ENCODE results near the gene SLC43A2.
"Not testable (repeated sequence)": the region's sequence is repeated elsewhere in the genome, so short reads cannot be mapped to it uniquely, and the experiment has no call there.

DNA sequence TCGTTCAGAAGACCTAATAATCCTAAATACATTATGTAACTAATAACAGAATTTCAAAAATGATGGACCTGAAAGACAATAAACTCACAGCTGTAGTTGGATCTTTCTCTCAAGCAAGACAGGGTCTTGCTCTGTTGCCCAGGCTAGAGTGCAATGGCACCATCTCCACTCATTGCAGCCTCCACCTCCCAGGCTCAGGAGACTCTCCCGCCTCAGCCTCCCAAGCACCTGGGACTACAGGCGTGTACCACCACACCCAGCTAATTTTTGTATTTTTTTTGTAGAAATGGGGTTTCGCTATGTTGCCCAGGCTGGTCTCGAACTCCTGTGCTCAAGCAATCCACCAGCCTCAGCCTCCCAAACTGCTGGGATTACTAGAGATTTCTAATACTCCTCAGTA is 35.3 kb upstream of the SLC43A2 start:
- TF ChIP-seq RCOR1 (IDR thresholded peaks at IDR 0.05; ENCODE audit: low read length); TAF1 (IDR thresholded peaks at IDR 0.05; ENCODE audit: borderline replicate concordance, low read depth, low read length): not testable (repeated sequence)

Data from SK-N-SH (cell line).